GM12891 (cell line): ENCODE measurements around the gene FHL2.

Experiments
- PAX5 ChIP-seq: IDR thresholded peaks from 2 replicates; pipeline ENCODE4 v1.6.1; 2011; ENCODE audit warnings: low read length, moderate library complexity, mild to moderate bottlenecking; ENCODE audit not compliant: insufficient read depth, severe bottlenecking
- POLR2A ChIP-seq: IDR thresholded peaks from 2 replicates; pipeline ENCODE4 v1.6.1; 2011; ENCODE audit warnings: low read depth, low read length, control low read depth
- POLR2AphosphoS5 ChIP-seq: IDR thresholded peaks from 2 replicates; pipeline ENCODE4 v1.6.1; 2011; ENCODE audit warnings: low read depth, low read length, control low read depth
- POU2F2 ChIP-seq: IDR thresholded peaks from 2 replicates; pipeline ENCODE4 v1.6.1; 2011; ENCODE audit warnings: low read depth, mild to moderate bottlenecking, control low read depth, low read length, moderate library complexity
- SPI1 ChIP-seq: IDR thresholded peaks from 2 replicates; pipeline ENCODE4 v1.6.1; 2011; ENCODE audit warnings: low read depth, low read length, control low read depth
- TAF1 ChIP-seq: IDR thresholded peaks from 2 replicates; pipeline ENCODE4 v1.6.1; 2011; ENCODE audit warnings: low read depth, low read length, control low read depth

- TF ChIP-seq POLR2AphosphoS5 (no peak), POLR2A (no peak), SPI1 (no peak), TAF1 (no peak), PAX5 (no peak), POU2F2 (no peak)
Measured at GRCh38 chr2:105445976-105446375, 47.1 kb upstream of the FHL2 start.
